Measurements from ENCODE around the gene CDK14.

DNA sequence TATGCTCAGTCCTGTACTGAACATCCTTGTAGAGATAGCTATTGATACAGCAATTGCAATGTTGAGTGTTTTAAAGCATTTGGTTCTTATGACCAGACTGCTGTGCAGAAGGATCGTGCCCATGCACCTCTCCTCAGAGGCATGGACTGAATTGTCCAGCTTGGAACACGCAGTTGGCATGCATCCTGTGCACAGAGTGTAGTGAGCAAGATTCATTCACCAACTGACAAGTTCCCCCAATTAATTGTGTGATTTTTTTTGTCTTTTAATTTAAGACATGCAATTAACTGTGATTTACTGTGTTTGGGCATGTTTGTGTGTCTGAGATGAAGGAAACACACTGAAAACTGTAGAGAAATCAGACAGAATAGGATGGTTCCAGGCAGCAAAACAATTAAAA, 323.7 kb downstream of the CDK14 start:
- TF ChIP-seq, protein P1, sequence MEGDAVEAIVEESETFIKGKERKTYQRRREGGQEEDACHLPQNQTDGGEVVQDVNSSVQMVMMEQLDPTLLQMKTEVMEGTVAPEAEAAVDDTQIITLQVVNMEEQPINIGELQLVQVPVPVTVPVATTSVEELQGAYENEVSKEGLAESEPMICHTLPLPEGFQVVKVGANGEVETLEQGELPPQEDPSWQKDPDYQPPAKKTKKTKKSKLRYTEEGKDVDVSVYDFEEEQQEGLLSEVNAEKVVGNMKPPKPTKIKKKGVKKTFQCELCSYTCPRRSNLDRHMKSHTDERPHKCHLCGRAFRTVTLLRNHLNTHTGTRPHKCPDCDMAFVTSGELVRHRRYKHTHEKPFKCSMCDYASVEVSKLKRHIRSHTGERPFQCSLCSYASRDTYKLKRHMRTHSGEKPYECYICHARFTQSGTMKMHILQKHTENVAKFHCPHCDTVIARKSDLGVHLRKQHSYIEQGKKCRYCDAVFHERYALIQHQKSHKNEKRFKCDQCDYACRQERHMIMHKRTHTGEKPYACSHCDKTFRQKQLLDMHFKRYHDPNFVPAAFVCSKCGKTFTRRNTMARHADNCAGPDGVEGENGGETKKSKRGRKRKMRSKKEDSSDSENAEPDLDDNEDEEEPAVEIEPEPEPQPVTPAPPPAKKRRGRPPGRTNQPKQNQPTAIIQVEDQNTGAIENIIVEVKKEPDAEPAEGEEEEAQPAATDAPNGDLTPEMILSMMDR (IDR thresholded peaks at IDR 0.05): no peak
- no peak for TF ChIP-seq EP300 (IDR thresholded peaks at IDR 0.05)
- no peak for TF ChIP-seq POLR2AphosphoS5 (IDR thresholded peaks at IDR 0.05)

All from upper lobe of left lung (tissue), 4 donors.